Measurements from ENCODE around the gene MAN2A2. TPM values are rescaled to one million over a fixed set of nuclear protein-coding genes. Genes with fewer than 3 reads are reported as not detected.

MAN2A2 gene
- total RNA-seq, 2 donors from 2014 or later: 172 to 244 TPM

DNA sequence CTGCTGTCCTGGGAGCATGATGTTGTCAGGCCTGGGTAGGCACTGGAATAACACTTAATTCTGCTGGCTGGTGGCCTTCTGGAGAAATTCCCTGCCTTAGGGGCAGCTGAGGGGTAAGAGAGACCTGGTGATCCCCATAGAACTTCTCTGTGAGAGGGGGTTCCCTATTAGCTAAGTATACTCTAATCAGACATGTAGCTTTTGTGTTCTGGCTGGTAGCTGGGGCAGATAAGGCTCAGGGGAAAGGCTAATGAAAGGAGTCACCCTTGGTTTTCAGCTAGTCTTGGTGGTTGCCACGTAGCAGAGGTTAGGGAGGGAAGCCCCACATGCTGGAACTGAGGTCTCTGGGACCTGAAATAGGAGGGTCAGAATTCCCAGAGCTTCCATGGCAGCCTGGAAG lies 30.2 kb downstream of the MAN2A2 start:
- Mint-ChIP-seq H3K4me1 (ENCODE audit: low read depth in 2 of 2) (peaks cover 46 to 60% of the 10 kb centered on the region in 2 donors), H3K27ac (peak overlapping the region; percentile 90 to 99), H3K9me3 (no peaks in the 10 kb centered on the region), H3K4me3 (peak overlapping the region; percentile 25), H3K36me3 (no peaks in the 10 kb centered on the region), H3K27me3 (no peaks in the 10 kb centered on the region)
- no peak for ATAC-seq
- DNase-seq (ENCODE audit: low spot score): no peak

DNA sequence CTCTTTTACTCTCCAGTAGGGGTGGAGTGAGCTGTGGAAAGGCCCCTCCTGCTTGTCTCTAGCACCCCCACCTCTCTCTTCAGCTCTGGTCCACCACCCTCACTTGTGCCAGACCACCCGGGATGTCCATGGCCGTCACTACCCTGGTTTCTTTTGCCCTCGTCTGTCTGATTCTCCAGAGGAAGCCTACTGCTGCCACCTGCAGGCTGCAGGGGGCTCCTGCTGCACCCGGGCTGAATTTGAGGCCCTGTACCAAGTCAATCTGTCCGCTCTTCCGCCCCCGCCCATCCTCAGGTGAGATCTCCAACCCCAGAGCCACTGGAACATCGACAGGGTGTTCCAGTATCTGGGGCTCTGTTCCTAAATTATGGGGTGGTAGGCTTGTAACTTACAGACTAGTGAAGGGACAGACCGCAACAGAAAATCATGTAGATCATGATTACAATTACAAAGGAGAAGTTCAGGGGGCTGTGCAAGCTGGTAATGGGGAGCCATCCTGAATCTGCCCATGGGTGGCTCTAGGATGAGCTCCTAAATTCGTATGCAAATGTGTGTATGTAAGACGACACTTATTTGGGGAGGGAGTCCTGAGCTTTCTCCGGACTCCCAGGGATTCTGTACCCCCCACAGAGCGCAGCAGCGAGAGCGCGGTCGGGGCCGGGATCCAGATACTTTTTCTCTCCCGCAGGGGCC lies 31.3 kb downstream of the MAN2A2 start:
- H3K4me1 Mint-ChIP-seq (ENCODE audit: low read depth in 2 of 2): peaks cover 43 to 55% of the 10 kb centered on the region in 2 donors

GRCh38 chr15:90934949-90935751 lies 32.0 kb downstream of the MAN2A2 start, which contains the start of gene UNC45A:
Gene UNC45A, plus strand, starts transcription at chr15:90935285. Its CDS starts 40 bp downstream, at chr15:90935325.
- peak; percentile 95 for DNase-seq (ENCODE audit: low spot score)
- Mint-ChIP-seq H3K27me3 (no peaks in the 10 kb centered on the region), H3K36me3 (no peaks in the 10 kb centered on the region), H3K9me3 (no peaks in the 10 kb centered on the region), H3K4me1 (ENCODE audit: low read depth in 2 of 2) (peaks cover 43 to 55% of the 10 kb centered on the region in 2 donors), H3K27ac (peak within 1 kb of the TSS; percentile 90 to 99), H3K4me3 (peak within 1 kb of the TSS; percentile 84)
- ATAC-seq: peak; percentile 87 to 92

More for the DNA sequence above, 31.3 kb downstream of the MAN2A2 start:
- Mint-ChIP-seq H3K36me3 (no peaks in the 10 kb centered on the region), H3K9me3 (no peaks in the 10 kb centered on the region), H3K27me3 (no peaks in the 10 kb centered on the region), H3K4me3 (peak overlapping the region; percentile 84), H3K27ac (peak overlapping the region; percentile 90 to 99)
- ATAC-seq (peak; percentile 45 to 61), DNase-seq (ENCODE audit: low spot score) (peak; percentile 92)

DNA sequence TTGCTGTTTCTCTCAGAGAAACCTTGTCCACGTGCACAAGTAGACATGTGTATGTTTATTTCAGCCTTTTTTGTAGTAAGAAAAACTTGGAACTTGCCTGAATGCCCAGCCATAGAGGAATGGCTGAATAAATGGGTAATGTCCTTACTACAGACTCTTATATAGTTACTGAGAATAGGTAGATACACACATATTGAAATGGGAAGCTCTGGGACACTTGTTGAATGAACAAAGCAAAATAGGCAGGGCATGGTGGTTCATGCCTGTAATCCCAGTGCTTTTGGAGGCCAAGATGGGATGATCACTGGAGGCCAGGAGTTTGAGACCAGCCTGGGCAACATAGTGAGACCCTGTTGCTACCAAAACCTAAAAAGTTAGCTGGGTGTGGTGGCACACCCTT lies 33.7 kb downstream of the MAN2A2 start:
- Mint-ChIP-seq H3K9me3 (no peaks in the 10 kb centered on the region), H3K27me3 (no peaks in the 10 kb centered on the region), H3K27ac (peak overlapping the region; percentile 90 to 99)

DNA sequence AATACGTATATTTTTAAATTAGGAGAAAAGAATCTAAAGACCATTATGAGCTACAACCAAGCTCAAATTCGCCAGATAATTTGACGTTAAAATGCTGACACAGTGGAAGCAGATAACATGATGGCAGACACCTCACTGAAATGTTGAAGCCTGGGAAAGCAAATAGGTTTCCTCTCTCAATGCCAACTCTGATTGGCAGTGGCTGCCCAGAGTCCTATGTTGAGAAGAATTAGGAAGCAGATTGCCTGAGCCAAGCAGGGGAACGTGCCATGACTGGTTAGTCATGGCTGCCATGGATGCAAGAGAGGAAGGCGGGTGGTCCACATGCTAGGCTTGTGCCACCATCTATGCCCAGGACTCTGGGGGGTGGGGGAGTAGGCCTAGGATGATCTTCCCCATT lies 35.2 kb downstream of the MAN2A2 start:
- H3K9me3 Mint-ChIP-seq: no peaks in the 10 kb centered on the region
- peaks cover 6% of the 10 kb centered on the region for H3K36me3 Mint-ChIP-seq
- ATAC-seq (no peak), DNase-seq (ENCODE audit: low spot score) (no peak)
- H3K4me1 Mint-ChIP-seq (ENCODE audit: low read depth in 2 of 2): peaks cover 25 to 30% of the 10 kb centered on the region in 2 donors
- H3K4me3 Mint-ChIP-seq: no peak overlapping the region
- no peak overlapping the region for H3K27ac Mint-ChIP-seq
- H3K27me3 Mint-ChIP-seq: no peaks in the 10 kb centered on the region

More for the DNA sequence above, 33.7 kb downstream of the MAN2A2 start:
- no peak for ATAC-seq
- Mint-ChIP-seq H3K36me3 (peaks cover 6% of the 10 kb centered on the region), H3K4me1 (ENCODE audit: low read depth in 2 of 2) (peaks cover 31 to 41% of the 10 kb centered on the region in 2 donors), H3K4me3 (peak overlapping the region; percentile 84)
- no peak for DNase-seq (ENCODE audit: low spot score)

GRCh38 chr15:90939756-90940155 lies 36.7 kb downstream of the MAN2A2 start:
- ATAC-seq (no peak), DNase-seq (ENCODE audit: low spot score) (no peak)
- peaks cover 12 to 16% of the 10 kb centered on the region in 2 donors for H3K4me1 Mint-ChIP-seq (ENCODE audit: low read depth in 2 of 2)
- H3K27me3 Mint-ChIP-seq: no peaks in the 10 kb centered on the region
- H3K27ac Mint-ChIP-seq: no peak overlapping the region
- H3K36me3 Mint-ChIP-seq: peaks cover 6% of the 10 kb centered on the region
- H3K9me3 Mint-ChIP-seq: no peaks in the 10 kb centered on the region
- H3K4me3 Mint-ChIP-seq: no peak overlapping the region

- DNase-seq (ENCODE audit: low spot score): no peak
- Mint-ChIP-seq H3K4me1 (ENCODE audit: low read depth in 2 of 2) (peaks cover 10 to 11% of the 10 kb centered on the region in 2 donors), H3K36me3 (peaks cover 6% of the 10 kb centered on the region), H3K27me3 (no peaks in the 10 kb centered on the region), H3K9me3 (no peaks in the 10 kb centered on the region), H3K27ac (no peak overlapping the region), H3K4me3 (no peak overlapping the region)
- no peak for ATAC-seq
Measured at GRCh38 chr15:90941038-90941437, 37.9 kb downstream of the MAN2A2 start.

- Mint-ChIP-seq H3K4me3 (no peak overlapping the region), H3K27ac (no peak overlapping the region), H3K36me3 (peaks cover 6% of the 10 kb centered on the region), H3K9me3 (no peaks in the 10 kb centered on the region), H3K27me3 (no peaks in the 10 kb centered on the region), H3K4me1 (ENCODE audit: low read depth in 2 of 2) (no peaks in the 10 kb centered on the region)
- DNase-seq (ENCODE audit: low spot score) (no peak), ATAC-seq (no peak)
Measured at GRCh38 chr15:90942354-90943120, 39.4 kb downstream of the MAN2A2 start.

DNA sequence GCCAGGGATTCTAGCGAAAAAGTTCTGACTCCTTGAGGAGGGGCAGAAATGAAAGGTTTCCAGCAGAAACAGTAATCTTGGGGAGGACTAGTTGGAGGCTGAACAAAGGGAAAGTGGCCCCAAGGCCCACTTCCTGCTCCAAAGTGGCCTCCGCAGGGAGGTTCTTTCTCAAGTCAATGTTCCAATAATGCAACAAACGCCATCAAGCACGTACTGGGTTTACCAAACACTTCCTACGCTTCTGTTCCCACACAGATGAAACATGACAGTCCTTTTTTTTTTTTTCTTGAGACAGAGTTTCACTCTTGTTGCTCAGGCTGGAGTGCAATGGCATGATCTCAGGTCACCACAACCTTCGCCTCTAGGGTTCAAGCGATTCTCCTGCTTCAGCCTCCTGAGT lies 42.0 kb downstream of the MAN2A2 start:
- Mint-ChIP-seq H3K36me3 (peaks cover 6% of the 10 kb centered on the region), H3K27ac (no peak overlapping the region), H3K4me1 (ENCODE audit: low read depth in 2 of 2) (no peaks in the 10 kb centered on the region), H3K4me3 (no peak overlapping the region), H3K9me3 (no peaks in the 10 kb centered on the region), H3K27me3 (no peaks in the 10 kb centered on the region)
- DNase-seq (ENCODE audit: low spot score) (no peak), ATAC-seq (no peak)

DNA sequence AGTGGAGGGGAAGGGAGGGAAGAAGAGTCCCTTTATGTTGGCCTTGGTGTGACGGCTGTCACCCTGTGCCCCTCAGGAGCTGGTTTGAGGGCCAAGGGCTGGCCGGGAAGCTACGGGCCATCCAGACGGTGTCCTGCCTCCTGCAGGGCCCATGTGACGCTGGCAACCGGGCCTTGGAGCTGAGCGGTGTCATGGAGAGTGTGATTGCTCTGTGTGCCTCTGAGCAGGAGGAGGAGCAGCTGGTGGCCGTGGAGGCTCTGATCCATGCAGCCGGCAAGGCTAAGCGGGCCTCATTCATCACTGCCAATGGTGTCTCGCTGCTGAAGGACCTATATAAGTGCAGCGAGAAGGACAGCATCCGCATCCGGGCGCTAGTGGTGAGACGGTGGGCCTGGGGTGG lies 43.4 kb downstream of the MAN2A2 start:
- H3K27ac Mint-ChIP-seq: no peak overlapping the region
- no peak for ATAC-seq

DNA sequence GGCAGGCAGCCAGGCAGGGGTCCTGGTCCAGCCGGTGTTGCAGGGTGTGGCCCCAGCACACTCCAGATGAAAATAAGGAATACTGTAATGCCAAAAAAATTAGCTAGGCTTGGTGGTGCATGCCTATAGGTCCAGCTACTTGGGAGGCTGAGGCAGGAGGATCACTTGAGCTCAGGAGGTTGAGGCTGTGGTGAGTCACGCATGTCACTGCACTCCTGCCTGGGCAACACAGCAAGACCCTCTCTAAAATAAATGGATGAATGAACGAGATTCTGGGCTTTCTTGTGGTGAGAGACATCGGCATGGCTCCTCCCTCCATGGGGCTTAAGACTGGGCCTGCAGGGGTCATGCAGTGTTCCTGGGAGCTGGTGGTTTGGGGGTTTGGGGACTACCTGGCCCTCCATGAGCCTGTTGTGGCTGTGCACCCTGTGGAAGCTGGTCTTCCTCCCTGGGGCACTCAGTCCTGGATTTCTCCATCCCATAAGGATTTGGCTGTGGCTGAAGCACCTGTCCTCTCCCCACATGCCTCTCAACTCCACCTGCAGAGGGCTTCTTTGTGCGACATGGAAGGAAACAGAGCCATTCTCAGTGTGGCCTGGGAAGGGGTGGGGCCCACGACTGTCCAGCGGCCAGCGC lies 44.0 kb downstream of the MAN2A2 start:
- H3K36me3 Mint-ChIP-seq: no peaks in the 10 kb centered on the region
- H3K9me3 Mint-ChIP-seq: no peaks in the 10 kb centered on the region
- no peaks in the 10 kb centered on the region for H3K4me1 Mint-ChIP-seq (ENCODE audit: low read depth in 2 of 2)
- ATAC-seq (no peak), DNase-seq (ENCODE audit: low spot score) (no peak)
- no peak overlapping the region for H3K27ac Mint-ChIP-seq
- no peaks in the 10 kb centered on the region for H3K27me3 Mint-ChIP-seq
- no peak overlapping the region for H3K4me3 Mint-ChIP-seq

More for the DNA sequence above, 43.4 kb downstream of the MAN2A2 start:
- H3K36me3 Mint-ChIP-seq: no peaks in the 10 kb centered on the region
- H3K27me3 Mint-ChIP-seq: no peaks in the 10 kb centered on the region
- H3K9me3 Mint-ChIP-seq: no peaks in the 10 kb centered on the region
- H3K4me3 Mint-ChIP-seq: no peak overlapping the region
- no peaks in the 10 kb centered on the region for H3K4me1 Mint-ChIP-seq (ENCODE audit: low read depth in 2 of 2)
- DNase-seq (ENCODE audit: low spot score): no peak

GRCh38 chr15:90947577-90948357 lies 44.7 kb downstream of the MAN2A2 start:
- H3K27me3 Mint-ChIP-seq: no peaks in the 10 kb centered on the region
- DNase-seq (ENCODE audit: low spot score): no peak
- ATAC-seq: no peak
- H3K36me3 Mint-ChIP-seq: no peaks in the 10 kb centered on the region
- H3K4me1 Mint-ChIP-seq (ENCODE audit: low read depth in 2 of 2): no peaks in the 10 kb centered on the region
- no peaks in the 10 kb centered on the region for H3K9me3 Mint-ChIP-seq
- H3K4me3 Mint-ChIP-seq: no peak overlapping the region
- no peak overlapping the region for H3K27ac Mint-ChIP-seq

DNA sequence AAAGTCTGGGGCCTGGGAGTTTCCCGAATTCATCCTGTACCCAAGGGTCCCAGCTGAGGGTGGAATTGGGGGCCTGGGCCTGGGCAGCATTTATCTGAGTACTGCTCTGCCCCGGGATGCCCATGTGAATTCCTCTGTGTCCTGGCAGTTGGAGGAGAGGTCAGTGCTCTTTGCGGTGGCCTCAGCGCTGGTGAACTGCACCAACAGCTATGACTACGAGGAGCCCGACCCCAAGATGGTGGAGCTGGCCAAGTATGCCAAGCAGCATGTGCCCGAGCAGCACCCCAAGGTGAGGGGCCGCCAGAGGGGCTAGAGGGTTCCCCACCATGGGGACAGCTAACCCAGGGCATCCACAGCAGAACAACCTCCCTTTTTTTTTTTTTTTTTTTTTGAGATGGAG lies 45.4 kb downstream of the MAN2A2 start:
- no peak for DNase-seq (ENCODE audit: low spot score)
- Mint-ChIP-seq H3K36me3 (no peaks in the 10 kb centered on the region), H3K27ac (no peak overlapping the region)

More for the DNA sequence above, 45.4 kb downstream of the MAN2A2 start:
- H3K27me3 Mint-ChIP-seq: no peaks in the 10 kb centered on the region
- H3K4me1 Mint-ChIP-seq (ENCODE audit: low read depth in 2 of 2): peaks cover 0 to 3% of the 10 kb centered on the region in 2 donors
- H3K9me3 Mint-ChIP-seq: no peaks in the 10 kb centered on the region
- ATAC-seq: no peak
- H3K4me3 Mint-ChIP-seq: no peak overlapping the region

Measured in natural killer cell treated with Interleukin-12 subunit alpha and Interleukin-12 subunit beta and Interleukin-15 and Interleukin-18, amount 100 ng/mL, for 72 hours (primary cell).